HG02840 (cell line): ENCODE measurements around the gene ANKRD20A1.
"Not testable (repeated sequence)": the region's sequence is repeated elsewhere in the genome, so short reads cannot be mapped to it uniquely, and the experiment has no call there.

Experiments used
- ATAC-seq: cut with Tn5 transposase; IDR thresholded peaks from one replicate; pipeline ENCODE4 v1.9.1; 2021; ENCODE audit warnings: mild to moderate bottlenecking, moderate library complexity, moderate number of reproducible peaks; ENCODE audit not compliant: unreplicated experiment, low FRiP score

The ANKRD20A1 gene

GRCh38 chr9:67858871-67859270, at the start of gene ANKRD20A1:
Gene ANKRD20A1, plus strand, starts transcription at chr9:67858931. Its CDS starts 496 bp downstream, at chr9:67859427.
- ATAC-seq, result not testable (repeated sequence)

GRCh38 chr9:67832088-67832487, 26.6 kb upstream of the ANKRD20A1 start:
- not testable (repeated sequence) for ATAC-seq
